ENCODE results near the gene PPP2R2D.
A peak's percentile ranks its signal among the peaks of the same experiment; 100 is the strongest.
"Not testable (repeated sequence)": the region's sequence is repeated elsewhere in the genome, so short reads cannot be mapped to it uniquely, and the experiment has no call there.

Gene PPP2R2D

GRCh38 chr10:131868436-131868835, 32.4 kb upstream of the PPP2R2D start:
- DNase-seq, result no peak

DNA sequence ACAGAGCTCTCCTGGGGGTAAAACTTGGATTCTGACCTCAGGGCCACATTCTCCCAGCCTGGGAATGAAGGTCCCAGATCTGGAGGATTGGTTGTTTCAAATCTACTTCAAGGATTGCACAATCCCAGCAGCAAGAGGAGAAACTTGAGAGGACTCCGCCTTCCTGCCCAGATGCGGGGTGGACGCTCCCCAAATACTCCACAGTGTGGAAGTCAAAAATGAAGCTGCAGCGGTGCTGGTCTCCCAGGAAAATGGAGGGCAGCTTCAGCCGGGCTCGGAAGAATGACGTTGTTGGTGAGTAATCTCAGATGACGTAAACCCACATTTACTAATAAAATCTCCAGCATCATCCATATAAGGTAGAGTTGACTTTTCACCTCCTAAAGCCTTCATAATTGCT, 31.5 kb upstream of the PPP2R2D start:
- DNase-seq, result no peak

- DNase-seq, result no peak
Measured at GRCh38 chr10:131870411-131870810, 30.4 kb upstream of the PPP2R2D start.

DNA sequence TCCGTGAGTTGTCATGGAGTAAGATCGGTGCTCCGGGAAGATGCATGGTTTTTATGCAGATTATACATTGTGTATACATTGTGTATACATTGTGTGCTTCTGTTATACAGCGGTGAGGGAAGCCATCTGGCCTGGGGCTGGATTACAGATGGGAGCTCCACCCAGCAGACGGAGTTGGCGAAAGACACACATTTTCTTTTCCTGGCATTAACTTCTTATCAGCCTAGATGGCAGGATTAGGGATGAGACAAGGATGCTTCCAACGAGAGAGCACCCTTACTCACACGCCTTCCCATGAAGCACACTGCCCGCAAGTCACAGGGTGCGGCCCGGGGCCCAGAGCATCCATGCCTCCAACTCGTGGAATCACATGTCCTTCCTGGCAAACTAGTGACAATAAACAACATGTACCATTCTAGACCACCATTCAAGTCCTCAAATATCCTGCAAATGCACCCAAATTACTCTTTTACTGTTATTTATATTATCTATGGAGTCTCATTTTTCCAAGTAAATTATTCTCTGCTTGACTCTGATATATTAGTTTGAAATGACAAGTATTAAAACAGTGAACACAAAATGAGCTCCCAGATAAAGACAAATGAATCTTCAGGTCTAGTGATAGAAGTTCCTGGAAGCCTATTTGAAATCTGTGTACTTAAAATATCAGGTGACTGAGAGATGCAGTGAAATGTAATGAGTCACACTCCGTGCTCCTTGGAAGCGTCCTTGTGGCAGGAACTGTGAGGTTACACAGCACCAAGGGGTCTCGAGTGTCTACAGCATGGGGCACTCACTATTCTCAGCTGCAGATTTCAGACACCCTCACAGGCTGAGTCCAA, 29.8 kb upstream of the PPP2R2D start:
- DNase-seq, result no peak

GRCh38 chr10:131871673-131872005, 29.2 kb upstream of the PPP2R2D start:
- no peak for DNase-seq

GRCh38 chr10:131872011-131872826, 28.6 kb upstream of the PPP2R2D start:
- no peak for DNase-seq

DNA sequence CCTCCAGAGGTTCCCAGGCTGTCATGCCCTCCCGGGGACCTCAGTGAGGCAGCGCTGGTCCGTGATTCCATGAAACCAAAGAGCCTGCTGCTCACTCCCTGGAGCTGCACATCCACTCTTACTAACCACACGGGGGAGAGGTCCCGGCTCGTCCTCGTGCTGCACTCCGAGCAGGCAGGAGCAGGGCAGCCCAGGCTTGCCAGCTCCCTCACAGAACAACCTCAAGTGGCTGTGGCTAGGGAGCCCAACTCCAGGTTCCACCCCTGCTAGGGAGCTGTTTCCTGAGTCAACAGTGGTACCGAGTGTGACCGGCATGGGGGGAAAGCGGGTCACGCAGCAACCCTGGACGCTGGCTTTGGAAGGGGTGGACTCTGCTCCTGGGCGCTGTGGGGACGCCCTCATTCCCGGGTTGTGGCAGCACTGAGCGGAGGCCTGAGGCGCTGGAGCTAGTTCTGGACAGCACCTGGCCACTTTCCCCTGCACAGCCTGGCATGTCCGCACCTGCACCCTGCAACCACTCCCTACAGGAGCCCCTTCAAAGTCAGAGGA, 27.9 kb upstream of the PPP2R2D start:
- DNase-seq, result no peak

GRCh38 chr10:131874991-131875451, 25.8 kb upstream of the PPP2R2D start:
- peak; percentile 75 to 94 for DNase-seq

DNA sequence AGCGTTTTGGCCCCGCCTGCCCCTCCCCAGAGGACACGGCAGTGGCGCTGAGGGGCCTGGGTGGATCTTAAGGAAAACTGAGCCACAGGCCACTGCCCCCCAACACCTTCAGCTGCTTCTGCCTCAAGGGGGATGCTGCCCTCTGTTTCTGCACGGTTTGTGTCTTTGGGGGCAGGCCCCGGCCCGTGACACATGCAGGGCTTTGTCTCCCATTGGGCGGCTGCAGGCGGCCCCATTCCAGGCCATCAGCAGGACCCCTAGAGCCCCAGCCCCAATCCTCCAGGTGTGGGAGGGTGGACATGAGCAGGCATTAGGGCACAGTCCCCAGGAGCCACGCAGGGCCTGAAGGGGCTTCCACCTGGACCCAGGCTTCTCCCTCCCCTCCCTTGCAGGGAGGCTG, 25.3 kb upstream of the PPP2R2D start:
- no peak for DNase-seq

GRCh38 chr10:131876017-131876416, 24.8 kb upstream of the PPP2R2D start:
- DNase-seq, result no peak

GRCh38 chr10:131876508-131876907, 24.3 kb upstream of the PPP2R2D start:
- DNase-seq, result no peak

- no peak for DNase-seq
Measured at GRCh38 chr10:131880016-131880590, 20.7 kb upstream of the PPP2R2D start.

DNA sequence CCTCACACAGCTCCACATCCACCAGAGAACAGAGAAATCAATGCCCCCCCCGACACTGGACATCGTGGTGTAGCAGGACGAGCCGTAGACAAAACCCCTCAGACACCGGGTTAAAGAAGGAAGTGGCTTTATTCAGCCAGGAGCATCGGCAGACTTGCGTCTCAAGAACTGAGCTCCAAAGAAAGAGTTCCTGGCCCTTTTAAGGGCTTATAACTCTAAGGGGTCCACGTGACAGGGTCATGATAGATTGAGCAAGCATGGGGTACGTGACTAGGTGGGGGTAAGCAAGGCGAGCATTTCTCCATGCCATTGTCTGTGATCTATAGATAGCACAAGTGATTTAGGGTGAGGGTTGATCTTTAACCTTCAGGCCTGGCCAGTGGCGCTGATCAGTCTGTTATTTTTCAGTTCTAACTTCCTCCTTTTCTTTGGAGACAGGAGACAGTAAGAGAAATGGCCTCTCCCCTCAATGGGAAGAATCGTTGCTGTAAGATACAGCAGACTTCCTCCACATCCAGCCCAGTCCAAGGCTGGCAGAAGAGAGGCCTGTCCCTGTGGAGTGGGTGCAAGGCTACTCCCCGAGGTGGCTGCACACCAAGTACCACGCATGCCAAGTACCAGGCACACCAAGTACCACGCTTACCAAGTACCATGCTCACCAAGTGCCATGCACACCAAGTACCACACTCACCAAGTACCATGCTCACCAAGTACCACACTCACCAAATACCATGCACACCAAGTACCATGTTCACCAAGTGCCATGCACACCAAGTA, 19.5 kb upstream of the PPP2R2D start:
- DNase-seq, result no peak

GRCh38 chr10:131882151-131882550, 18.7 kb upstream of the PPP2R2D start:
- DNase-seq, result no peak

GRCh38 chr10:131882590-131883451, 18.0 kb upstream of the PPP2R2D start:
- DNase-seq, result no peak

- not testable (repeated sequence) for DNase-seq
Measured at GRCh38 chr10:131883621-131884393, 17.0 kb upstream of the PPP2R2D start.

DNA sequence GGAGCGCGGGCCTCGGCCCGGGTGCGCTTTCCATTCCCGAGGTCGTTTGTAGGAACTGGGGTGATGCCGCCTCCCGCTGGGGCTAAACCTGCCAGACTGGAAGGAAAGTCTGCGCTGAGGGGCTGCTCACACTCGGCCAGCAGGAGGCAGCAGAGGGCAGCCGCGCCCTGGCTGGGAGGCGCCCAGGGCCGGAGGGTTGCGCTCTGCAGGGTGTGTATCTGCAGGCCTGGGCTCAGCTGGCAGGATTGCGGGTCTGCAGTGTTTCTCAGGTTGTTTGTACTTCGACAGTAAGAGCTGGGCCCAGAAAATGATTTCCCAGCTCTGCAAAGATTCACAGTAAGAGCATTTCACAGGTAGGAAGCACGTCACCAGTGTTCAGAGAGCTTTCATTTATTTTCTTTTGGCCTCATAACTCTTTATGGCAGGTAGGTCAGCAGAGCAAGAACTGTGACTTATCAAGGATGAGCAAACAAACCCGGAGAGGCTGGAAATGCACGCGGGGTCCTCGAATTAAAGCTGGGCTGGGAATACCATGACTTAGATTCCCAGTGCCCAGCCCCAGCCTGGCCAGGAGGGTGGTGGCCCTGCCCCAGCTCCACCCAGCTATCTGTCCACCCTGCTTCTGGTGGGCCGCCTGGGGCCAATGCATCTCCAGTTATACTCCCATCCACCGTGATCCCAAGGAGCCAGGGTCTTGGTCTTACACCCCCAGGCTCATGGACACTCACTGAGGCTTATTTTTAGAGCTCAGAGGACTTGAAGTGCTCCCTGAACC, 15.2 kb upstream of the PPP2R2D start:
- peak; percentile 41 to 89 for DNase-seq

- DNase-seq, result no peak
Measured at GRCh38 chr10:131886237-131886636, 14.6 kb upstream of the PPP2R2D start.

GRCh38 chr10:131888186-131888604, 12.6 kb upstream of the PPP2R2D start:
- no peak for DNase-seq

DNA sequence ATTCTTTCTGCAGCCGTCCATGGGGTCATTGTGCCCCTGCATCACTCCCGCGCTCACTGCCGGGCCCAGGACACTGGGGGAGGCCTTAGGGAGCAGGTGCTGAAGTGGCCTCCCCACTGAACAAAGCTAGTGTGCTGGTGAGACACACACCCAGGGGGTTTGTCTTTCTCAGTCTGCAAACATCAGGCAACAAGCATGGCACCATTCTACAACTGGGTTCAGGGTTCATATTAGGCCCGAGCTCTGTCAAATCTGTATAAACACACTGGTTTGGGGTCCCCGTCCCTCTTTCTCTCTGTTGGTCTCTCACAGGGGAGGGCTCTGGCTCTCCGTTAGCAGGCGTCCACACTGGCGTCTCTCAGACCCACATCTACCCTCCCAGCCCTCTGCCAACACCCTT, 11.1 kb upstream of the PPP2R2D start:
- DNase-seq, result no peak

All from inflammatory macrophage treated with lipopolysaccharide for 1 hour (primary cell).